ENCODE measurements around the gene CCDC12. TPM values are rescaled to one million over a fixed set of nuclear protein-coding genes. Genes with fewer than 3 reads are reported as not detected.

CCDC12 gene
- total RNA-seq, 1 donor from 2014 or later = 33.1 TPM

DNA sequence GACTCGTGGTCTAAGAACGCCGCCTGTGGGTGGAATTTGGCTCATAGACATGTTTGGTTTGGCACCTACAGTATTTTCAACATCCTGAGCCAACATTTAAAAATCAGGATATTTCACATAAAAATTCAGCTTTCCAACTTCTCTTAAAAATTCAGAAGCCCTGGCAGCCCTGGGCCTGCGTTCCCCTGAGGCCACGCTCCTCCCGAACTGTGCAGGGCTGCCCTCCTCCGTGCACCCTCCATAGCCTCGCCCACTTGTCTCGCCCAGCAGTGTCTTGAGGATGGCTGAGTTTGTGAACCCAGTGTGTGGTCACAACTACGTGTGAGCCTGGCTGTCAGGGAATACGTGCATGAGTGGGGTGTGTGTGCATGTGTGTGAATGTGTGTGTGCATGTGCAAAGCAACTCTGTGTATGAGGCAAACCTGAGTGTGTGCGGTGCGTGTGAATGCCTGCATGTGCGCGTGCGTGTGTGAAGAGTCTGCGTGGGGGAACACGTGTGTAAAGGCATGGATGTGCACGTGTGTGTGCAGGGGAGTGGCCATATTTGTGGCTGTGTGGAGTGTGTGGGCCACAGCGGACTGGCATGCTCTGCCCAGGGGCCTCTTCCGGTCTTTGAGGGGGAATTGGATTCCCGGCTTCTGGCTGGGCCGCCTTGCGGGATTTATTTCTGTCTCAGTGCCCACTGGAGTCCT is 68.1 kb downstream of the CCDC12 start:
- peak; percentile 83 for DNase-seq (ENCODE audit: low spot score)

DNA sequence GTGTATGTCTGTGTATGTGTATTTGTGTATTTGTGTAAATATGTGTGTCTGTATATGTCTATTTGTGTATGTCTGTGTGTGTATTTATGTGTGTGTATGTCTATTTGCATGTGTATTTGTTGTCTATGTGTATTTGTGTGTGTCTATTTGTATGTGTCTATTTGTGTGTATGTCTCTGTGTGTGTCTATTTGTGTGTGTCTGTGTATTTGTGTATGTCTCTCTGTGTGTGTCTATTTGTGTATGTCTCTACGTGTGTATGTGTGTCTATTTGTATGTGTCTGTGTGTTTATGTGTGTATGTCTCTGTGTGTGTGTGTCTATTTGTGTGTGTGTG is 68.6 kb downstream of the CCDC12 start:
- no peak for DNase-seq (ENCODE audit: low spot score)

DNA sequence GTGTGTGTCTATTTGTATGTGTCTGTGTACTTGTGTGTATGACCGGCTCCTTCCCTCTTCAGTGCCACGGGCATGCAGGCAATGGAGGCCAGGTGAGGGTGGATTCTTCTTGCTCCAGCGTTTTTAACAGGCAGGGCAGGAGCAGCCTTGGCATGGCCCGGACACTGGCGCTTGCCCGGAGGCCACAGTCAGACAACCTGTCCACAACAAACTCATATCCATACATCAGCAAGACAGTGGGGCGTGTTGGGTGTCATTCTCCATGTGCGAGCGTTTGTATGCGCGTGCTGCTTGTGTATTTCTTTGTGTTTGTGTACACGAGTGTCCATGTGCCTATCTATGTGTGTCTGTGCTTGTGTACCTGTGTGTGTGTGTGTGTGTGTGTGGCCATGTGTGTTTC is 69.3 kb downstream of the CCDC12 start:
- peak; percentile 74 for DNase-seq (ENCODE audit: low spot score)

DNA sequence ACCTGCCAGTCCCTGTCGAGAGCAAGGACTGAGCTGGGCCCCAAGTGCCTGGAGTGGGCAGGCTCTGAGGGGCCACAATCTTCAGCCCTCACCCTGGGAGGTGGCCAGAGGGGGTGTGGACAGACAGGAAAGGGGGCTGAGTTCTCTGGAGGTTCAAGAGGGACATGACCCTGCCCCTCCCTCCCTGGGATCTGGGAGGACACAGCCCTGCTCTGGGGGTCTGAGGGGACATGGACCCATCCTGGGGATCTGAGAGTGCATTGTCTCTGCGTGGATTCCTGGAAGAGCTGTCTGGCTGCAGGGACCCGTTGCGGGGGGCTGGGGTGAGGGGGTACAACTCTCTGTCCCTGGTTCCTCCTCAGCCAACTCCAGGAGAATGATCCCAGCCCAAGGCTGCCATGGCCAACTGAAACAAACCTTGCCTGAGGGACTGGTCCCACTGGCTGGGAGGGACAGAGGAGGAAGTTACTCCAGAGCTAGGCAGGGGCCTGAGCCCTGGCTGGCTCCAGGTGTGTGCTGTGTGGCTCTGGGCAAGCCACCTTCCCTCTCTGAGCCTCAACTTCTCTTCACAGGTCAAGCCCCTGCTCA is 70.0 kb downstream of the CCDC12 start:
- DNase-seq (ENCODE audit: low spot score) = peak; percentile 85

DNA sequence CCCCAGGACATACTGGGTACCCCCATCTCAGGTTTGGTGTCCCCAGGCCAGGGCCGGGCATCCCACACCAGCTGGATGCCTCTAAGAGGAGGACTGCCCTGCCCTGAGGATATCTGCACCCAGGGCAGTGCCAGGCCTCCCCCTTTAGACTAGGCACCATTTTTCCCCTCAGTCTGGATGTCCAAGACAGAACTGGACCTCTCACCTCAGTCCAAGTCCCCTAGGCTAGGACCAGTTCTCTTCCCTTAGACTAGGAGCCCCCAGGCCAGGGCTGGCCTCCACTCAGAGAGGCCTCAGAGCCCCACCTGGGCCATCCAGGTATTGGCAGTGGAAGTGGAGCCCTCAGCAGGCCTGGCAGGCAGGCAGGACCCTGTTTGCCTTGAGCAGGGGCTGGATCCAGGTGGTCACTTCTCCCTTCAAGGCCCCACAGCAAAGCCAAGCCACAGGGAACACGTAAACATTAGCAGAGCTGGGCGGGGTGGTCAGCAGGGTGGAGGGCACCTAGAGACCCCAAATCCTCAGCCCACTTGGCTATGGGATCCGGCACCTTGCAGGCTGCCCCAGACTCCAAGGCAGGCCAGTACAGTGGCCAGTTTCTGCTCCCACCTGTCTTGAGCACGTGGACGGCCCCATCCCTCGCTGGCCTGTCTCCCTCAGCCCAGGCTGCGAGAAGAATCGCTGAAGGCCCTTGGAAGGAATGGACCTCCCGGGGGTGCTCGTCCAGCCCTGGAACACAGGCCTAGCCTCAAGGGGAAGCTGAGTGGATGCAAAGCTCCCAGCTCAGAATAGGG is 70.7 kb downstream of the CCDC12 start:
- DNase-seq (ENCODE audit: low spot score) = no peak

DNA sequence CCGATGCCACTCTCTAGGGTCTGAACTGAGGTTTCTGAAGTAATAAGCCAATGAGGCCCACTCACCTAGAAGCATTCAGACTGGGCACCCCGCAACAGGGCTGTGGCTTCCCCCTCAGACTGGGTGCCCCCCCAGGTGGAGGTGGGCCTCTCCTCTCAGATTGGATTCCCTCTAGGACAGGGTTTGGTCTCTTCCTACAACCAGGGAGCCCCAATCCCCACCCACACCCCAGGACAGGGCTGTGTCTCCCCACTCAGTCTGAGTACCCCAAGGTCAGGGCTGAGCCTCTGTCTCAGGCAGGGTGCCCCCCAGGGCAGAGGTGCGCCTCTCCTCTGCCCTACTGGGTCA is 71.4 kb downstream of the CCDC12 start:
- no peak for DNase-seq (ENCODE audit: low spot score)

DNA sequence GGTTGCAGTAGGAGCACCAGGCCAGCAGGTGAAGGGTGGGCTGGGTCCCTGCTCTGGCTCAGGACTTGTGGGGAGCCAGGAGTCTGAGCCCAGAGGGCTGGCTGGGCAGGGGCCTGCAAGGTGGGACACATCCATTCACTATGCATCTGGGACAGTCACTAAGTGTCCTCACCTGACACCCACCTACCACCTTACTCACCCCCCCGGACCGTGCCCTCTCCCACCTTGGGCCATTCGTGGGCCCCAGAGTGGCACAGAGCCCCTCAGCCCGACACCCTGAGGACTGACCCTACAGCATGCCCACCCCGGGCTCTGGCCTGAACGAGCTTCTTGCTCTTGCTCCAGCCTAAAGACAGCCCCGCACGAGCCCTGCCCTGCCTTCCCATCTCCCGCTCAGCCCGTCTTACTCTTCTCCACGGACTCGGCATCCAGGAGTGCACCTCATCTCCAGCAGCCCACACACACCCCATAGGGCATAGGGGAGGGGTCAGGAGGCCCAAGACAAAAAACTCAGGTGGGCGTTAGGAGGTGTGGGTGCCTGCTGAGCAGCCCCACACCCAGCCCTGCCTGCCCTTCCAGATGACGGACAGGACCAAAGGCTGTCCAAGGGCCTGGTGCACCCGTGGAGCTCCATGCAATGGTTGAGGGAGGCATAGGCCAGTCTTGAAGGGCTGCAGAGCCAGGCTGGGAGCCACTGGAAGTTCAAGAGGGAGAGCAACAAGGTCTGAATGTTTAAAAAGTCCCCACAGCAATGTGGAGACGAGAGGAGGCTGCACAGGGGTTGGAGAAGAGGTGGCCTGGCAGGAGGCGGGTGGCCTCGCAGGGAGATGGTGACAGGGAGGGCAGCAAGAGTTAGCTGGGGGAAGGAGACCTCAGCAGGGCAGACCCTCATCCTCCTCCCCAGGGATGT is 72.0 kb downstream of the CCDC12 start:
- DNase-seq (ENCODE audit: low spot score) = no peak

DNA sequence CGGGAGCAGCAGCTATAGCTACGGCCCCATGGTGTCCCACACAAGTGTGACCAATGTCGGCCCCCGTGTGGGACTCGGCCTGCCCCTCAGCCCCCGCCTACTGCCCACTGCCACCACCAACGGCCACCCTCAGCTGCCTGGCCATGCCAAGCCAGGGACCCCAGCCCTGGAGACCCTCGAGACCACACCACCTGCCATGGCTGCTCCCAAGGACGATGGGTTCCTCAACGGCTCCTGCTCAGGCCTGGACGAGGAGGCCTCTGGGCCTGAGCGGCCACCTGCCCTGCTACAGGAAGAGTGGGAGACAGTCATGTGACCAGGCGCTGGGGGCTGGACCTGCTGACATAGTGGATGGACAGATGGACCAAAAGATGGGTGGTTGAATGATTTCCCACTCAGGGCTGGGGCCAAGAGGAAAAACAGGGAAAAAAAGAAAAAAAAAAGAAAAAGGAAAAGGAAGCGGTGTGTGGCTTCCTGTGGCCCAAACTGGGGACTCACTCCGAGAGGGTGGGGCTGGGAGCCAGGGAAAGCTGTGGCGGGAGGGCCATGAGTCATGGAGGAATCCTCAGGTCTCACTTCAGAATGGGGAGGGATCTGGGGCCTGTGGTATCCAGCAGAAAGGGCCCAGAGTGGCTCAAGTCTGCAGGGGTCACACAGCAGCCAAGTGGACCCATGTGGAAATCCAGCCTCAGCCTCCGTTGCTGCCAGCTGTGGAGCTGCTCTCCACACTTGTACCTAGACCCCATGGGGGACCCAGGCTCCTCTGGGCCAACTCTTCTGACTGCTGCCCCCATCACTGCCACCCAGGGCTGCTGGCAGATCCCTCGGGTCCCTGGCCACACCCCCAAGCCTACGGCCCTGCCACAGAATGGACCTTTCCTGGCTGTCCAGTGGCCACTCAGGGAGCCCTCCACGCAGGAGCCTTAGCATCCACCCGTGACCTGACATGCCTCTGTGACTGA is 72.9 kb downstream of the CCDC12 start:
- DNase-seq (ENCODE audit: low spot score) = no peak

DNA sequence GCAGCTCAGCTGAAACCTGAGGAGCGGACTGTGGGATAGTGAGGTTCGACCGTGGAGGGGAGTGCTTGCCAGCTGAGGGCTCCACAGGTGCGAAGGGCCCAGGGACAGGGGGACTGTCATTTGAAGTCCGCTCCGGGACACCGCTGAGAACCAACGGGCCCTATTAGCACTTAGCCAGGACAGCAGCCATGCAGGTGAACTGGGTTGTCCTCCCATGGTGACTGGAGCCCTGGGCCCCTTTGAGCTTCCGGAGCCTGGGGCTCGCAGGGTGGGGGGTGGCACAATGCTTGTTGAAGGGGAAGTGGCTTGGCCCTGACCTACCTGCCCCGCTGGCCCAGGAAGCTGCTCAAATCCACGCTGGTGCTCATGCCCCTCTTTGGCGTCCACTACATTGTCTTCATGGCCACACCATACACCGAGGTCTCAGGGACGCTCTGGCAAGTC is 74.3 kb downstream of the CCDC12 start:
- no peak for DNase-seq (ENCODE audit: low spot score)

DNA sequence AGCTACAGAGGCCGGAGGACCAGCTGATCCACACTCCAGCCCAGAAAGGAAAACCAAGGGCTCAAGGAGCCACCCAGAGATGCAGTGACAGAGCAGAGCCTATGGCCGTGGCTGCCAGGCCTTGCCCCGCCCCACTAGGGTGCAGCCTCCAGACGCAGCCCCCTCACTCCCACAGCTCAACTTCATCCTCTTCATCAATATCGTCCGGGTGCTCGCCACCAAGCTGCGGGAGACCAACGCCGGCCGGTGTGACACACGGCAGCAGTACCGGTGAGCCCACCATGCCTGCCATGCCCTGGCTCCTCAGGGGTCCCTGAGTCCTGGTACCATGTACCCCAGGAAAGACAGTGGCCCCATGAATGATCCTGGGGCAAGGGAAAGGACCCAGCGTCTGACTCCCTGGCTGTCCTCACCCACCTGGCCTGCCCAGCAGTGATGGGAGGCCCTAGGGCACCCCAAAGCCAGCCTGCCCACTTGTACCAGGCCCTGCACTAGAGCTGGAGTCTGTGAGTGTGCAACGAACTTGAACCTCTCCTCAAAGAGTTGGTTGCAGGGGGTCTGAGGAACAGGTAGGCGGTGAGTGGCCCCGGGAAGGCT is 74.9 kb downstream of the CCDC12 start:
- no peak for DNase-seq (ENCODE audit: low spot score)

DNA sequence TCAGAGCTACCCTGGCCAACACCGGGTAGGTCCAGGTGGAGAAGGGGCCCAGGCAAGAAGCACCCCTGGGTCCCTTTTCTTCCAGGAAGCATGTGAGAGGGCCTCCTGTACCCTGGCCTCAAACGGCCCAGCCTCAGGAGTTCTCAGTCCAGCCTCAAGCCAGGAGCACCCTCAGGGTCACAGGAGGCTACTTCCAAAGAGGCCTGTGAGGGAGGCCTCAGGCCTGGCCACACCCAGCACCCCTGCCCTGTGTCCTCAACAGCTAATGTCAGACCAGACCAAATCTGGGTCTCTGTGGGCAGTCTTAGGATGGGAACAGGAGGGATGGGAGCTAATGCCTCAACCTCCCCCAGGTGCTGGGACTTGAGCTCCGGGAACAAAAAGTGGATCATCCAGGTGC is 75.5 kb downstream of the CCDC12 start:
- no peak for DNase-seq (ENCODE audit: low spot score)

DNA sequence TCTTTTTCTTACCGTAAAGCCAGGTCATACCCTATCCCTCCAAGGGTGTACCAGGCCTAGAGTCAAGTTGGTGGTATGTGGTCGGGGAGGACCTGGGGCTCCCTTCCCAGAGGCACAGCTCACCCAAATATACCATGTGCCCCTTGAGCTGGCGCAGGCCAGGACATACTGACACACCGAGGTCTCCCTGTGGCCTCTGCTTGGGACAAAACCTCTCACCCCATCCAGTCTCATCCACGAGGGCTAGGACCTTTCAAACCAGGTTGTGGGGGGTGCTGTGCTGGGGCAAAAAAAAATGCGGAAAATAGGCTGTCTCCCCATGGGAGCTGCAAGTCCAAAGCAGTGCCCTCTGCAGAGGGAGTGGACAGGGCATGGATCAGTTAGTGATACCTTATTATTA is 76.2 kb downstream of the CCDC12 start:
- DNase-seq (ENCODE audit: low spot score) = no peak

DNA sequence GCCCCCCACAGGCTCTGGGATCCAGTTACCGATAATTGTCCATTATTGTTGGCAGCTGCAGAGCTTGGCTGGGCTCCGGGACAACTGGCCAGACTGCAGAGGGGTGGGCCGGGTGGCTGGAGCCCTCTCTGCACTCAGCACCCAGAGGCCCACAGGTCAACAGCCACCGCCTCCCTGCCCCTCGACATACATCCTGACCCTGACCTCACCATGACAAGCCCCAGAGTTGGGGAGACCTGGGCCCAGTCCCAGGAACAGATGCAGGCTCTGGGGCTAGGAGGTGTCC is 76.6 kb downstream of the CCDC12 start:
- no peak for DNase-seq (ENCODE audit: low spot score)

DNA sequence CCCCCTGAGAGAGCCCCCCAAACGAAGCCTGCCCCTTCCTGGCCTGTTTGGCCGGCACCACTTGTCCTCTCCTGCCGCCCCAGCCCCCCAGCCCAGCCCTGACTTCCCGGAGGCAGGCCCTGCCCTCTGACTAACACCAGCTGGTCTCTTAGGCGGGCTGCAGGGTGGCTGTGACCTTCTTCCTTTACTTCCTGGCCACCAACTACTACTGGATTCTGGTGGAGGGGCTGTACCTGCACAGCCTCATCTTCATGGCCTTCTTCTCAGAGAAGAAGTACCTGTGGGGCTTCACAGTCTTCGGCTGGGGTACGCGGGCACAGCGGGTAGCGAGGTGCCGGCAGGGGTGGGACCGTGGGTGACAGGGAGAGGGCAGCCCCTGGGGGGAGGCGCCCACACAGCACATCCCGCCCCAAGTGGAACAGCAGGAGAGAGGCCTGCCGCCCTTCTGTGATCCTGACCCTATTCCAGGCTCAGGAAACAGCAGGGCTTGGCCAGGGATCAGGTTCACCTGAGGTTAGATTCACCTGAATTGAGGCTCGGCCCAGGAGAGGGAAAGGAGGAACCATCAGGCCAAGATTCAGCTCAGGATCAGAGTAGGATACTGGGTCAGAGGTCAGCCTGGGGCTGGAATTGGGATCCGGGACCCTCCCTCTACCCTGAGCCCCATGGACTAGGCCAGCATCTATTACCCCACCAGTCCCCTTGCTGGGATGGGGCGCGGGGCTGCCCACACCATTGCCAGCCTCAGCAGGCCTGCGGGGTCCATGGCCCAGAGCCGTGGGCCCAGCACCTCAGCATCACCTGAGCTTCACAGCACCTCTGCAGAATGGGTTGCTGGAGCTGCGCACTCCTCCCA is 77.2 kb downstream of the CCDC12 start:
- no peak for DNase-seq (ENCODE audit: low spot score)

DNA sequence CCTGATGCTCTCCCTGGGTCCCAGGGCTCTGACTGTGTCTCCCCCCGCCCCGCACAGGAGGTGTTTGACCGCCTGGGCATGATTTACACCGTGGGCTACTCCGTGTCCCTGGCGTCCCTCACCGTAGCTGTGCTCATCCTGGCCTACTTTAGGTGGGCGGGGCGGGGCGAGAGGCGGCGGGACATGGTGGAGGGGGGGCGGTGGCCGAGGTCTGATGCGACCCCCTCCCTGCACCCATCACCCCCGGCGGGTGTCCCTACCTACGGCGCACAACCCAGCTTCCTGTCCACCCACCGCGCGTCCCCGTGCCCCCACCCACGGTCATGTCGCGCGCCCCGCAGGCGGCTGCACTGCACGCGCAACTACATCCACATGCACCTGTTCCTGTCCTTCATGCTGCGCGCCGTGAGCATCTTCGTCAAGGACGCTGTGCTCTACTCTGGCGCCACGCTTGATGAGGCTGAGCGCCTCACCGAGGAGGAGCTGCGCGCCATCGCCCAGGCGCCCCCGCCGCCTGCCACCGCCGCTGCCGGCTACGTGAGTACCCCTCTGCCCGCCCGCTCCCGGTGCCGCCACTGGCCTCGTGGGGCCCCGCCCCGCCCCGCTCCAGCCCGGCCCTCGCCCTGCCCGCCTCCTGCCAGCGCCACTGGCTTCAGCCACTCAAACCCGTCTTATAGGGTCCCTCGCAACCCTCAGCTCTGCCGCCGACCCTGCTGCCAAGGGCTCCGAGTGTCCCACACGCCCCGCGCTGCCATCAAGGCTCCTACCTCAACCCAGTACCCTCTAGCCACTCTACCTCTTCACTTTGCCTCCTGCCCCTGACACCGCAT is 78.0 kb downstream of the CCDC12 start:
- no peak for DNase-seq (ENCODE audit: low spot score)

DNA sequence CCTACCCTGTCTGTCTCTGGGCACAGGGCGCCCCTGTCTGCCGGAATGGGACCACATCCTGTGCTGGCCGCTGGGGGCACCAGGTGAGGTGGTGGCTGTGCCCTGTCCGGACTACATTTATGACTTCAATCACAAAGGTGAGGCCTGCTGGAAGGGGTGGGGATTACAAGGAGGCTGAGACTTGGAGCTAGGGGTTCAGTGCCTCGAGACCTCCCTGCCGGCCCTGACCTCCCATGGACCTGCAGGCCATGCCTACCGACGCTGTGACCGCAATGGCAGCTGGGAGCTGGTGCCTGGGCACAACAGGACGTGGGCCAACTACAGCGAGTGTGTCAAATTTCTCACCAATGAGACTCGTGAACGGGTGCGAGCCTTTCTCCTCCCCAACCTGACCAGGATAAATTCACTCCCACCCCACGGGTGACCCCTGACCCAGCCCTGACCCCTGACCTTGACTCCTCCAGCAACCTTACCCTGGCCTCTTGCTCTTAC is 78.7 kb downstream of the CCDC12 start:
- no peak for DNase-seq (ENCODE audit: low spot score)

DNA sequence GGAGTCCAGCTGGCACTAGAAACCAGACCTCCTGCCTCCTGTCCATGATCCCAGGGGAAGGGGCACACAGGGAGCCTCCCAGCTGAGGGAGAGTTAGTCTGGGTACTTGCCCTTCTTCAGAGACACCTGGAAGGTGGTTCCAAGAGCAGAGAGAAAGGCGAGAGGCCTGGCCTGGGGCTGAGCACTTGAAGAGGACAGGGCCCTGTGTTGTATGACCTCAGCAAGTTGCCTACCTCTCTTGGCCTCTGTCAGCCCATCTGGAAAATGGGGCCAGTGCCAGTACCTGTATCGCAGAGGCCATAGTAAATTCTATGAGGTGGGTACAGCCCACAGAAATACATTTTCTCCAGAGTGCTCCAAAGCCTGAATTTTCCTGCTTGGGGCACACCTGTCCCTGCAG is 79.5 kb downstream of the CCDC12 start:
- no peak for DNase-seq (ENCODE audit: low spot score)

DNA sequence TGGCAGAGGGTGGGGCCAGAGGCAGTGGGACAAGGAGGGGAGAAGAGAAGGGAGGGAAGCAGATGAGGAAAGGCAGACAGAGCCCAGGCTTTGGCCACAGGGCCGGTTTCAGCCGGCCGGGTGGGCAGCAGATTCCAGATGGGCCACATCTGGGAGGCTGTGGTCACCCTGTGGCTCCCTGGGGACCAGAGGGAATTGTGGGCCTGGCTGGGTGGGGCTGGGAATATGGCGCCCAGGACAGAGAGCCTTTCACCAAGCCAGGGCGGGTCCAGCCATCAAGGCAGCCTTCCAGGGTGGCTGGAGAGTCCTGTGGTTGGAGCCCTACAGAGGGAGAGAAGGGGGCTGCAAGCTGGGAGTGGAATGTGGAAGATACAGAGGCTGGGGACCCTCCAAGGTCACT is 80.2 kb downstream of the CCDC12 start:
- DNase-seq (ENCODE audit: low spot score) = no peak
